Right lobe of liver (tissue), 6 donors: Measurements from ENCODE around the gene NIT2. TPM values are rescaled to one million over a fixed set of nuclear protein-coding genes. Genes with fewer than 3 reads are reported as not detected.
"Not testable (repeated sequence)": the region's sequence is repeated elsewhere in the genome, so short reads cannot be mapped to it uniquely, and the experiment has no call there.

ENCODE experiments used
- ATAC-seq, 4 donors: fragments of 200-7000 bp; cut with Tn5 transposase; one replicate each; pipeline ENCODE4 v1.9.1; 2020; ENCODE audit warnings: mild to moderate bottlenecking in 4 of 4, moderate library complexity in 4 of 4
- DNase-seq, 3 donors: peaks; one replicate each; pipeline ENCODE4 v3.0.0-alpha.2; 2020
- H3K27ac ChIP-seq, 3 donors: fragments of 200-600 bp; one replicate each; pipeline ENCODE4 v1.8.0; 2022
- H3K27me3 ChIP-seq, 2 donors: fragments of 200-600 bp; one replicate each; pipeline ENCODE4 v1.8.0; 2022
- H3K36me3 ChIP-seq, 4 donors: fragments of 200-600 bp; sonication (generic) in 1 of 4; one replicate each; pipeline versions ENCODE4 v1.5.1 to v1.8.0; 2017 to 2022; ENCODE audit warnings: control low read depth in 1 of 4
- H3K4me1 ChIP-seq, 4 donors: fragments of 200-600 bp; sonication (generic) in 1 of 4; one replicate each; pipeline versions ENCODE4 v1.5.1 to v1.8.0; 2017 to 2022; ENCODE audit warnings: control low read depth in 1 of 4
- H3K4me3 ChIP-seq, 3 donors: fragments of 200-600 bp; one replicate each; pipeline ENCODE4 v1.8.0; 2022
- H3K9me3 ChIP-seq, 4 donors: fragments of 200-600 bp; sonication (generic) in 1 of 4; one replicate each; pipeline versions ENCODE4 v1.5.1 to v1.8.0; 2017 to 2022; ENCODE audit warnings: control low read depth in 1 of 4
- CTCF ChIP-seq, 4 donors: fragments of 200-600 bp in 3 of 4; fragments of 450-650 bp in 1 of 4; IDR thresholded peaks; one replicate each; pipeline versions ENCODE4 v1.5.1 to v1.8.0; 2016 to 2022; ENCODE audit warnings: antibody characterized with exemption in 4 of 4, mild to moderate bottlenecking in 2 of 4
- POLR2A ChIP-seq: fragments of 450-650 bp; IDR thresholded peaks from one replicate; pipeline ENCODE4 v1.6.1; 2017; ENCODE audit warnings: antibody characterized with exemption, mild to moderate bottlenecking
- WGBS: methylation state at CpG from one replicate; pipeline ENCODE4 v1.1.6; 2018; ENCODE audit warnings: low coverage, low lambda C conversion rate; ENCODE audit not compliant: insufficient coverage; ENCODE audit errors: missing lambda C conversion rate; 5-methylcytosine and 5-hydroxymethylcytosine counted together
- intact Hi-C, 2 donors: fragments of 100-400 bp; cut with DNase I; formaldehyde crosslinking; loops; one replicate each; pipeline versions ENCODE4 v1.11.2 to v1.14.1; 2022
- total RNA-seq, 6 experiments: library from RNA; depleted of rRNA in 2 of 6; stranded (reverse); fragments of >200 nt in 2 of 6; fragmentation: NEBNext Ultra II Directional in 3 of 6; extraction: Animal tissue kit (Norgen Biotek cat#: 25700) in 3 of 6; gene quantifications; one replicate each; pipeline versions ENCODE4 v1.1.0 to v1.2.4, GENCODE V29; 2016 to 2023
- donor health status: DM: no; HTN: yes; CAD: no.
- donor health status: DM: no; HTN: no; CAD: no.
- donor health status: DM: no; HTN: no; CAD: no.
- donor health status: DM: no; HTN: yes; CAD: no.
- donor health status: DM: no; HTN: yes; CAD: no.

Gene NIT2
- total RNA-seq, 6 experiments from 2014 or later, result 43.5 to 141 (median 103) TPM

- Histone ChIP-seq H3K4me3 (no peak overlapping the region), H3K36me3 (no peaks in the 10 kb centered on the region), H3K4me1 (peaks cover 0 to 32% (median 11%) of the 10 kb centered on the region in 4 donors), H3K27ac (peak overlapping the region in 1 of 3 donors; percentile 29), H3K27me3 (no peaks in the 10 kb centered on the region), H3K9me3 (no peaks in the 10 kb centered on the region)
- WGBS, result 63% methylated on average over 4 of the region's 4 CpGs
- intact Hi-C loops, result no loop called here
- no peak for DNase-seq
- no peak for ATAC-seq
- TF ChIP-seq CTCF (IDR thresholded peaks at IDR 0.05) (no peak), POLR2A (no peak)
Measured at GRCh38 chr3:100331660-100332059, 2.9 kb upstream of the NIT2 start.

- Histone ChIP-seq H3K9me3 (no peaks in the 10 kb centered on the region), H3K4me1 (peaks cover 0 to 38% (median 11%) of the 10 kb centered on the region in 4 donors), H3K27ac (peak overlapping the region; percentile 3 to 97 (median 90)), H3K27me3 (no peaks in the 10 kb centered on the region), H3K36me3 (no peaks in the 10 kb centered on the region), H3K4me3 (peak overlapping the region in 1 of 3 donors; percentile 80)
- TF ChIP-seq CTCF (IDR thresholded peaks at IDR 0.05), result no peak
- TF ChIP-seq POLR2A, result no peak
- no peak for DNase-seq
- ATAC-seq, result no peak
- intact Hi-C loops, result no loop called here
Measured at GRCh38 chr3:100333051-100333450, 1.5 kb upstream of the NIT2 start.

- Histone ChIP-seq H3K4me3 (peak overlapping the region; percentile 66 to 80 (median 70)), H3K4me1 (peaks cover 0 to 48% (median 11%) of the 10 kb centered on the region in 4 donors), H3K27me3 (no peaks in the 10 kb centered on the region), H3K27ac (peak overlapping the region; percentile 86 to 97 (median 90)), H3K36me3 (no peaks in the 10 kb centered on the region), H3K9me3 (no peaks in the 10 kb centered on the region)
- WGBS, result 26% methylated on average over 9 of the region's 14 CpGs
- TF ChIP-seq CTCF (IDR thresholded peaks at IDR 0.05), result no peak
- TF ChIP-seq POLR2A, result no peak
- DNase-seq, result no peak
- no peak for ATAC-seq
- intact Hi-C loops, result no loop called here
Measured at GRCh38 chr3:100333970-100334487, 528 bp upstream of the NIT2 start.

- peak in 2 of 4 donors; percentile 6 for ATAC-seq
- peaks cover 0 to 52% (median 14%) of the 10 kb centered on the region in 4 donors for H3K4me1 ChIP-seq
- DNase-seq, result peak in 1 of 3 donors; percentile 34
- H3K27me3 ChIP-seq, result no peaks in the 10 kb centered on the region
- no peaks in the 10 kb centered on the region for H3K9me3 ChIP-seq
- H3K27ac ChIP-seq, result peak overlapping the region; percentile 86 to 97 (median 90)
- 50% methylated on average over 13 of the region's 14 CpGs for WGBS
- no peak for TF ChIP-seq CTCF (IDR thresholded peaks at IDR 0.05)
- TF ChIP-seq POLR2A, result no peak
- H3K4me3 ChIP-seq, result peak overlapping the region; percentile 66 to 80 (median 70)
- intact Hi-C loops, result no loop called here
- peaks cover 0 to 7% (median 0%) of the 10 kb centered on the region in 4 donors for H3K36me3 ChIP-seq
Measured at GRCh38 chr3:100335434-100335833, 877 bp downstream of the NIT2 start.

- H3K27me3 ChIP-seq, H3K4me3 ChIP-seq, intact Hi-C loops, ATAC-seq, H3K36me3 ChIP-seq, DNase-seq, H3K9me3 ChIP-seq: not testable (repeated sequence)
- Histone ChIP-seq H3K4me1 (peaks cover 0 to 55% (median 18%) of the 10 kb centered on the region in 4 donors), H3K27ac (peak overlapping the region in 1 of 3 donors; percentile 97)
- WGBS, result 67% methylated on average over 4 of the region's 10 CpGs
Measured at GRCh38 chr3:100336229-100336628, 1.7 kb downstream of the NIT2 start.
